Ishikawa (cell line): Measurements from ENCODE around the gene SF3A1.

Experiments used
- CEBPB ChIP-seq: IDR thresholded peaks from 2 replicates; pipeline ENCODE4 v1.6.1; 2012
- CREB1 ChIP-seq: IDR thresholded peaks from 2 replicates; pipeline ENCODE4 v1.6.1; 2012; ENCODE audit warnings: low read depth
- EGR1 ChIP-seq: IDR thresholded peaks from 2 replicates; pipeline ENCODE4 v1.6.1; 2012
- EP300 ChIP-seq: IDR thresholded peaks from 2 replicates; pipeline ENCODE4 v1.6.1; 2012; ENCODE audit warnings: borderline replicate concordance
- FOXM1 ChIP-seq: IDR thresholded peaks from 2 replicates; pipeline ENCODE4 v1.6.1; 2012; ENCODE audit warnings: low read depth, borderline replicate concordance
- MAX ChIP-seq: IDR thresholded peaks from 2 replicates; pipeline ENCODE4 v1.6.1; 2012
- RAD21 ChIP-seq: IDR thresholded peaks from 2 replicates; pipeline ENCODE4 v1.6.1; 2012; ENCODE audit warnings: low read depth
- REST ChIP-seq: IDR thresholded peaks from 2 replicates; pipeline ENCODE4 v1.6.1; 2012; ENCODE audit warnings: low read depth, mild to moderate bottlenecking
- TAF1 ChIP-seq: IDR thresholded peaks from 2 replicates; pipeline ENCODE4 v1.6.1; 2012; ENCODE audit warnings: low read depth, mild to moderate bottlenecking
- TCF12 ChIP-seq: IDR thresholded peaks from 2 replicates; pipeline ENCODE4 v1.6.1; 2012; ENCODE audit warnings: low read depth
- YY1 ChIP-seq: IDR thresholded peaks from 2 replicates; pipeline ENCODE4 v1.6.1; 2012; ENCODE audit warnings: low read depth
- ZBTB7A ChIP-seq: IDR thresholded peaks from 2 replicates; pipeline ENCODE4 v1.6.1; 2012; ENCODE audit warnings: low read depth
- TF ChIP-seq, protein P1 (sequence below): IDR thresholded peaks from 2 replicates; pipeline ENCODE4 v1.6.1; 2012

DNA sequence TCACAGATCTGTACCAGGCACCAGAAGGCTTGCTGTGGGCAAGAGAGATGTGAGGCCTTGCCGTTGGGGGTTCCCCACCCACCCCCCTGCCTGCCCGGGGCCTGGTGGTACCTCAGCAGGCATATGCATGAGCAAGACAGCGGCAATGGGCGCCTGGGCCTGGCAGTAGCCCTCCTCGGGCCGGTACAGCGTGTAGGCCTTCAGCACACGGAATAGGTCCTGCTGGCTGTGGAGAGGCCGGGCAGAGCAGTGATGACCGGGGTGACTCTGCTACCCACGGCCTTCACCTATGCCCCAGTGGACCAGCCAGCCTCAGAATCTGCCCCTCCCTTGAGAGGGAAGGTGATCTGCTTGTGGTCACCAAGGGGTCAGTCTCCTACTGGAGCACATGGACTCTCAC lies 61.9 kb downstream of the SF3A1 start:
- TF ChIP-seq, protein P1, sequence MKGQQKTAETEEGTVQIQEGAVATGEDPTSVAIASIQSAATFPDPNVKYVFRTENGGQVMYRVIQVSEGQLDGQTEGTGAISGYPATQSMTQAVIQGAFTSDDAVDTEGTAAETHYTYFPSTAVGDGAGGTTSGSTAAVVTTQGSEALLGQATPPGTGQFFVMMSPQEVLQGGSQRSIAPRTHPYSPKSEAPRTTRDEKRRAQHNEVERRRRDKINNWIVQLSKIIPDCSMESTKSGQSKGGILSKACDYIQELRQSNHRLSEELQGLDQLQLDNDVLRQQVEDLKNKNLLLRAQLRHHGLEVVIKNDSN, result no peak
- TF ChIP-seq TCF12, result no peak
- no peak for TF ChIP-seq TAF1
- no peak for TF ChIP-seq EP300
- TF ChIP-seq REST, result no peak
- TF ChIP-seq YY1, result no peak
- TF ChIP-seq RAD21, result no peak
- TF ChIP-seq MAX, result no peak
- TF ChIP-seq CREB1, result no peak
- no peak for TF ChIP-seq CEBPB
- no peak for TF ChIP-seq FOXM1
- no peak for TF ChIP-seq EGR1
- TF ChIP-seq ZBTB7A, result no peak
